Activated naive CD4-positive, alpha-beta T cell treated with anti-CD3 and anti-CD28 coated beads, Interleukin-2, amount 50 U/mL, for 72 hours (primary cell): ENCODE data around the gene IFNAR2. TPM values are rescaled to one million over a fixed set of nuclear protein-coding genes. Genes with fewer than 3 reads are reported as not detected.
A peak's percentile ranks its signal among the peaks of the same experiment; 100 is the strongest.

ENCODE experiments used
- ATAC-seq, 2 donors: fragments of 150-1000 bp; cut with Tn5 transposase; 2 replicates each; pipeline ENCODE4 v1.10.0; 2021; ENCODE audit warnings: mild to moderate bottlenecking in 2 of 2, moderate library complexity in 2 of 2
- DNase-seq, 2 donors: peaks; one replicate each; pipeline ENCODE4 v3.0.0; 2021 to 2022; ENCODE audit warnings: low spot score in 2 of 2
- H3K27ac Mint-ChIP-seq, 2 donors: one replicate each; pipeline ENCODE4 v1.8.0; 2022; ENCODE audit warnings: mild to moderate bottlenecking in 2 of 2, mixed read lengths in 2 of 2
- H3K36me3 Mint-ChIP-seq, 2 donors: one replicate each; pipeline ENCODE4 v1.8.0; 2022; ENCODE audit warnings: mixed read lengths in 2 of 2
- H3K9me3 Mint-ChIP-seq, 2 donors: one replicate each; pipeline ENCODE4 v1.8.0; 2022; ENCODE audit warnings: mixed read lengths in 2 of 2
- total RNA-seq, 2 donors: library from RNA; stranded (reverse); gene quantifications; one replicate each; pipeline ENCODE4 v1.2.3, GENCODE V29; 2022

IFNAR2 gene
- total RNA-seq, 2 donors from 2014 or later: 42.2 to 44.4 TPM

- peaks cover 34 to 48% of the 10 kb centered on the region in 2 donors for H3K36me3 Mint-ChIP-seq
- ATAC-seq (peak; percentile 23 to 47), DNase-seq (no peak)
- H3K9me3 Mint-ChIP-seq: no peaks in the 10 kb centered on the region
- peak overlapping the region; percentile 97 to 98 for H3K27ac Mint-ChIP-seq
Measured at GRCh38 chr21:33266789-33267135, 37.0 kb downstream of the IFNAR2 start.

GRCh38 chr21:33267250-33267649 lies 37.5 kb downstream of the IFNAR2 start:
- DNase-seq: no peak
- peaks cover 34 to 50% of the 10 kb centered on the region in 2 donors for H3K36me3 Mint-ChIP-seq
- no peaks in the 10 kb centered on the region for H3K9me3 Mint-ChIP-seq
- no peak for ATAC-seq
- peak overlapping the region; percentile 97 to 98 for H3K27ac Mint-ChIP-seq

GRCh38 chr21:33268393-33268736 lies 38.6 kb downstream of the IFNAR2 start:
- ATAC-seq (peak in 1 of 2 donors; percentile 38), DNase-seq (peak in 1 of 2 donors; percentile 58)
- Mint-ChIP-seq H3K27ac (peak overlapping the region; percentile 80 to 98), H3K9me3 (no peaks in the 10 kb centered on the region), H3K36me3 (peaks cover 42 to 59% of the 10 kb centered on the region in 2 donors)

GRCh38 chr21:33268737-33269441 lies 39.2 kb downstream of the IFNAR2 start:
- peak; percentile 53 to 66 for ATAC-seq
- peak overlapping the region; percentile 83 to 98 for H3K27ac Mint-ChIP-seq
- peak; percentile 25 to 71 for DNase-seq
- H3K36me3 Mint-ChIP-seq: peaks cover 43 to 64% of the 10 kb centered on the region in 2 donors
- H3K9me3 Mint-ChIP-seq: no peaks in the 10 kb centered on the region

GRCh38 chr21:33270986-33271385 lies 41.2 kb downstream of the IFNAR2 start:
- DNase-seq (no peak), ATAC-seq (no peak)
- Mint-ChIP-seq H3K9me3 (no peaks in the 10 kb centered on the region), H3K36me3 (peaks cover 38 to 66% of the 10 kb centered on the region in 2 donors), H3K27ac (no peak overlapping the region)

GRCh38 chr21:33273044-33273443 lies 43.3 kb downstream of the IFNAR2 start:
- peak overlapping the region in 1 of 2 donors; percentile 2 for H3K27ac Mint-ChIP-seq
- DNase-seq (no peak), ATAC-seq (no peak)
- peaks cover 29 to 64% of the 10 kb centered on the region in 2 donors for H3K36me3 Mint-ChIP-seq
- no peaks in the 10 kb centered on the region for H3K9me3 Mint-ChIP-seq

GRCh38 chr21:33278721-33279120 lies 49.0 kb downstream of the IFNAR2 start:
- H3K9me3 Mint-ChIP-seq: peaks cover 0 to 6% of the 10 kb centered on the region in 2 donors
- no peak for ATAC-seq

GRCh38 chr21:33279330-33279820 lies 49.6 kb downstream of the IFNAR2 start:
- Mint-ChIP-seq H3K27ac (no peak overlapping the region), H3K9me3 (peaks cover 0 to 6% of the 10 kb centered on the region in 2 donors), H3K36me3 (peaks cover 21 to 52% of the 10 kb centered on the region in 2 donors)
- no peak for ATAC-seq
- DNase-seq: no peak

More at GRCh38 chr21:33278721-33279120, 49.0 kb downstream of the IFNAR2 start:
- H3K27ac Mint-ChIP-seq: no peak overlapping the region
- peaks cover 20 to 51% of the 10 kb centered on the region in 2 donors for H3K36me3 Mint-ChIP-seq
- no peak for DNase-seq

Other genes starting within 250 kb of the IFNAR2 start
- not detected for gene OLIG2, start 204.0 kb upstream of the IFNAR2 start, total RNA-seq
- under 1 TPM in 1 of 2 donors, not detected in 1; 0.23 TPM for gene OLIG1, start 159.8 kb upstream of the IFNAR2 start, total RNA-seq
- gene IL10RB, start 36.4 kb downstream of the IFNAR2 start, total RNA-seq: 10 to 100 TPM; 21.4 to 33.5 TPM
- 10 to 100 TPM; 21.9 to 26.4 TPM for gene IFNAR1, start 95.0 kb downstream of the IFNAR2 start, total RNA-seq
- gene IFNGR2, start 173.5 kb downstream of the IFNAR2 start, total RNA-seq: 10 to 100 TPM in 1 of 2 donors, 1 to 10 TPM in 1; 9.9 to 15.0 TPM